BLaER1 treated with 17β-estradiol and CSF1 and Interleukin-3, amounts not matched to agents 10 nM and 100 nM (cell line): ENCODE measurements around the gene DNAH17.

Source experiments
- H3K27ac ChIP-seq, 11 experiments: shearing (Covaris generic); formaldehyde crosslinking; 2 replicates each; pipeline ENCODE4 v1.8.1; 2022
- H3K27me3 ChIP-seq, 11 experiments: shearing (Covaris generic); formaldehyde crosslinking; 2 replicates each; pipeline ENCODE4 v1.8.1; 2022
- H3K36me3 ChIP-seq, 11 experiments: shearing (Covaris generic); formaldehyde crosslinking; 2 replicates each; pipeline ENCODE4 v1.8.1; 2022
- H3K4me1 ChIP-seq, 10 experiments: shearing (Covaris generic); formaldehyde crosslinking; 2 replicates each; pipeline ENCODE4 v1.8.1; 2022
- H3K4me2 ChIP-seq, 11 experiments: shearing (Covaris generic); formaldehyde crosslinking; 2 replicates each; pipeline ENCODE4 v1.8.1; 2022
- H3K4me3 ChIP-seq, 10 experiments: shearing (Covaris generic); formaldehyde crosslinking; 2 replicates each; pipeline ENCODE4 v1.8.1; 2022
- H3K9ac ChIP-seq, 11 experiments: shearing (Covaris generic); formaldehyde crosslinking; 2 replicates each; pipeline ENCODE4 v1.8.1; 2022
- H3K9me3 ChIP-seq, 11 experiments: shearing (Covaris generic); formaldehyde crosslinking; replicated peaks in 1 of 11; 2 replicates each; pipeline ENCODE4 v1.8.1; 2022
- H4K20me1 ChIP-seq, 11 experiments: shearing (Covaris generic); formaldehyde crosslinking; 2 replicates each; pipeline ENCODE4 v1.8.1; 2022
- Cebpa-rat ChIP-seq, 11 experiments: shearing (Covaris generic); IDR thresholded peaks; 2 replicates each; pipeline ENCODE4 v1.8.1; 2022

DNAH17 gene

GRCh38 chr17:78539781-78540180 is 37.4 kb downstream of the DNAH17 start:
- peak overlapping the region in 2 of 11 experiments; percentile 16 to 34; a peak in 2 of 22 replicates for H3K4me2 ChIP-seq
- peaks cover 0 to 13% (median 0%) of the 10 kb centered on the region in 11 experiments; a peak in 2 of 22 replicates for H3K36me3 ChIP-seq

GRCh38 chr17:78538033-78538776 is 39.0 kb downstream of the DNAH17 start:
- Histone ChIP-seq H3K4me1 (peaks cover 37 to 79% (median 49%) of the 10 kb centered on the region in 10 experiments), H3K27me3 (no peaks in the 10 kb centered on the region), H3K27ac (peak overlapping the region in 3 of 11 experiments; percentile 0 to 43 (median 17); a peak in 3 of 22 replicates), H3K9ac (no peak overlapping the region), H4K20me1 (no peaks in the 10 kb centered on the region), H3K4me3 (no peak overlapping the region), H3K4me2 (peak overlapping the region; percentile 23 to 57 (median 49); a peak in 19 of 22 replicates), H3K9me3 (peaks cover 0 to 9% (median 6%) of the 10 kb centered on the region in 11 experiments; a peak in 10 of 22 replicates), H3K36me3 (peaks cover 0 to 8% (median 0%) of the 10 kb centered on the region in 11 experiments; a peak in 1 of 22 replicates)
- no peak for TF ChIP-seq Cebpa-rat (IDR thresholded peaks at IDR 0.05)

More at GRCh38 chr17:78539781-78540180, 37.4 kb downstream of the DNAH17 start:
- no peaks in the 10 kb centered on the region for H4K20me1 ChIP-seq
- peaks cover 0 to 9% (median 6%) of the 10 kb centered on the region in 11 experiments; a peak in 10 of 22 replicates for H3K9me3 ChIP-seq
- peaks cover 29 to 68% (median 38%) of the 10 kb centered on the region in 10 experiments for H3K4me1 ChIP-seq
- H3K9ac ChIP-seq: no peak overlapping the region
- no peak overlapping the region for H3K27ac ChIP-seq
- no peaks in the 10 kb centered on the region for H3K27me3 ChIP-seq
- H3K4me3 ChIP-seq: no peak overlapping the region
- no peak for TF ChIP-seq Cebpa-rat (IDR thresholded peaks at IDR 0.05)

GRCh38 chr17:78537217-78537860 is 39.9 kb downstream of the DNAH17 start:
- peaks cover 37 to 79% (median 49%) of the 10 kb centered on the region in 10 experiments for H3K4me1 ChIP-seq
- H3K27ac ChIP-seq: peak overlapping the region in 1 of 11 experiments; percentile 23; a peak in 1 of 22 replicates
- TF ChIP-seq Cebpa-rat (IDR thresholded peaks at IDR 0.05): no peak

GRCh38 chr17:78535273-78536197 is 41.7 kb downstream of the DNAH17 start:
- H3K4me3 ChIP-seq: no peak overlapping the region
- peak overlapping the region; percentile 45 to 83 (median 75) for H3K4me2 ChIP-seq
- H4K20me1 ChIP-seq: no peaks in the 10 kb centered on the region
- H3K9me3 ChIP-seq: no peaks in the 10 kb centered on the region
- no peak for TF ChIP-seq Cebpa-rat (IDR thresholded peaks at IDR 0.05)
- H3K27ac ChIP-seq: peak overlapping the region in 7 of 11 experiments; percentile 7 to 65 (median 39); a peak in 13 of 22 replicates
- no peaks in the 10 kb centered on the region for H3K27me3 ChIP-seq
- H3K9ac ChIP-seq: peak overlapping the region in 6 of 11 experiments; percentile 6 to 45 (median 24); a peak in 4 of 22 replicates
- H3K4me1 ChIP-seq: peaks cover 26 to 67% (median 48%) of the 10 kb centered on the region in 10 experiments
- H3K36me3 ChIP-seq: no peaks in the 10 kb centered on the region

More at GRCh38 chr17:78537217-78537860, 39.9 kb downstream of the DNAH17 start:
- Histone ChIP-seq H3K9ac (no peak overlapping the region), H3K4me3 (no peak overlapping the region), H3K27me3 (no peaks in the 10 kb centered on the region), H3K4me2 (peak overlapping the region in 8 of 11 experiments; percentile 41 to 57 (median 52); a peak in 7 of 22 replicates), H3K9me3 (peaks cover 0 to 2% (median 0%) of the 10 kb centered on the region in 11 experiments; a peak in 8 of 22 replicates), H4K20me1 (no peaks in the 10 kb centered on the region), H3K36me3 (peaks cover 0 to under 1% (median 0%) of the 10 kb centered on the region in 11 experiments; a peak in 1 of 22 replicates)

GRCh38 chr17:78534492-78535272 is 42.5 kb downstream of the DNAH17 start:
- no peak for TF ChIP-seq Cebpa-rat (IDR thresholded peaks at IDR 0.05)
- Histone ChIP-seq H3K4me3 (no peak overlapping the region), H3K36me3 (no peaks in the 10 kb centered on the region), H4K20me1 (no peaks in the 10 kb centered on the region), H3K9me3 (no peaks in the 10 kb centered on the region), H3K4me1 (peaks cover 26 to 64% (median 48%) of the 10 kb centered on the region in 10 experiments), H3K4me2 (peak overlapping the region; percentile 45 to 83 (median 75)), H3K27ac (peak overlapping the region in 5 of 11 experiments; percentile 2 to 65 (median 37); a peak in 6 of 22 replicates), H3K27me3 (no peaks in the 10 kb centered on the region), H3K9ac (peak overlapping the region in 2 of 11 experiments; percentile 23 to 45; a peak in 1 of 22 replicates)

GRCh38 chr17:78532922-78533640 is 44.1 kb downstream of the DNAH17 start:
- Histone ChIP-seq H3K4me2 (peak overlapping the region in 2 of 11 experiments; percentile 24 to 63; a peak in 4 of 22 replicates), H3K9ac (no peak overlapping the region)

GRCh38 chr17:78532311-78532710 is 44.9 kb downstream of the DNAH17 start:
- Histone ChIP-seq H3K27ac (no peak overlapping the region), H3K4me3 (no peak overlapping the region), H3K9ac (no peak overlapping the region), H3K36me3 (no peaks in the 10 kb centered on the region), H3K4me2 (no peak overlapping the region), H3K9me3 (no peaks in the 10 kb centered on the region), H4K20me1 (no peaks in the 10 kb centered on the region), H3K4me1 (peaks cover 26 to 49% (median 40%) of the 10 kb centered on the region in 10 experiments), H3K27me3 (no peaks in the 10 kb centered on the region)
- no peak for TF ChIP-seq Cebpa-rat (IDR thresholded peaks at IDR 0.05)

More at GRCh38 chr17:78532922-78533640, 44.1 kb downstream of the DNAH17 start:
- Histone ChIP-seq H3K27ac (no peak overlapping the region; a peak in 1 of 22 replicates), H4K20me1 (no peaks in the 10 kb centered on the region), H3K4me1 (peaks cover 26 to 55% (median 43%) of the 10 kb centered on the region in 10 experiments), H3K27me3 (no peaks in the 10 kb centered on the region), H3K9me3 (no peaks in the 10 kb centered on the region), H3K4me3 (no peak overlapping the region), H3K36me3 (no peaks in the 10 kb centered on the region)
- TF ChIP-seq Cebpa-rat (IDR thresholded peaks at IDR 0.05): no peak
